Activated CD8-positive, alpha-beta T cell treated with anti-CD3 and anti-CD28 coated beads for 36 hours (primary cell): ENCODE data around the gene BMERB1. TPM values are rescaled to one million over a fixed set of nuclear protein-coding genes. Genes with fewer than 3 reads are reported as not detected.

ENCODE experiments used
- ATAC-seq: fragments of 200-7000 bp; cut with Tn5 transposase; one replicate; pipeline ENCODE4 v1.10.0; 2021; ENCODE audit warnings: mild to moderate bottlenecking, moderate library complexity
- CTCF ChIA-PET: fragments of 350-600 bp; sonication (Branson Sonifier 250); formaldehyde crosslinking; loops from one replicate; lab custom pipeline; 2021; ENCODE audit warnings: antibody characterized with exemption; lab: Charles Lee
- POLR2A ChIA-PET: fragments of 350-600 bp; sonication (Branson Sonifier 250); formaldehyde crosslinking; loops from one replicate; lab custom pipeline; 2021; ENCODE audit warnings: antibody characterized with exemption; lab: Charles Lee
- DNase-seq: peaks from one replicate; pipeline ENCODE4 v3.0.0-alpha.2; 2020
- H3K27ac Mint-ChIP-seq: one replicate; pipeline ENCODE4 v1.8.0; 2021; ENCODE audit warnings: mild to moderate bottlenecking, mixed read lengths
- H3K27me3 Mint-ChIP-seq: one replicate; pipeline ENCODE4 v1.8.0; 2021; ENCODE audit warnings: mixed read lengths
- H3K36me3 Mint-ChIP-seq: one replicate; pipeline ENCODE4 v1.8.0; 2021; ENCODE audit warnings: low read depth, mixed read lengths
- H3K4me1 Mint-ChIP-seq: one replicate; pipeline ENCODE4 v1.8.0; 2021; ENCODE audit warnings: low read depth, mixed read lengths
- H3K4me3 Mint-ChIP-seq: one replicate; pipeline ENCODE4 v1.8.0; 2021; ENCODE audit warnings: mild to moderate bottlenecking, moderate library complexity, mixed read lengths
- H3K9me3 Mint-ChIP-seq: one replicate; pipeline ENCODE4 v1.8.0; 2021; ENCODE audit warnings: mixed read lengths
- CTCF ChIP-seq: fragments of 200-600 bp; IDR thresholded peaks from one replicate; pipeline ENCODE4 v1.8.0; 2022; ENCODE audit warnings: antibody characterized with exemption, mild to moderate bottlenecking
- intact Hi-C: fragments of 100-400 bp; cut with micrococcal nuclease; formaldehyde crosslinking; loops from one replicate; pipeline ENCODE4 v1.10.0; 2022
- total RNA-seq, 2 experiments: library from RNA; stranded (reverse); gene quantifications; one replicate each; pipeline ENCODE4 v1.2.3, GENCODE V29; 2021

BMERB1 gene
- total RNA-seq, 2 experiments from 2014 or later: 14.0 to 14.1 TPM

- ChIA-PET POLR2A (interaction anchor here (0.6 to 1.5 kb wide), 4 partner anchors 11 to 121 kb away, joined by 3 to 6 read pairs (median 4); no protein-coding TSS in a partner anchor), CTCF (interaction anchor here (1.0 kb wide), 1 partner anchor 97 kb away, joined by 3 read pairs; no protein-coding TSS in a partner anchor)
- Mint-ChIP-seq H3K27me3 (no peaks in the 10 kb centered on the region), H3K9me3 (no peaks in the 10 kb centered on the region), H3K4me3 (no peak overlapping the region), H3K4me1 (peaks cover 6% of the 10 kb centered on the region), H3K36me3 (peaks cover 57% of the 10 kb centered on the region), H3K27ac (no peak overlapping the region)
- no peak for ATAC-seq
- no peak for TF ChIP-seq CTCF
- intact Hi-C loops: no loop called here
- no peak for DNase-seq
These were observed 173.5 kb downstream of the BMERB1 start for GRCh38 chr16:15607700-15608396.

- H3K27ac Mint-ChIP-seq: no peak overlapping the region
- H3K4me1 Mint-ChIP-seq: peaks cover 6% of the 10 kb centered on the region
- H3K36me3 Mint-ChIP-seq: peaks cover 57% of the 10 kb centered on the region
- DNase-seq (no peak), ATAC-seq (no peak)
- intact Hi-C loops: no loop called here
- H3K9me3 Mint-ChIP-seq: no peaks in the 10 kb centered on the region
- ChIA-PET CTCF (no interaction called here), POLR2A (interaction anchor here (0.6 to 0.9 kb wide), 3 partner anchors 28 to 96 kb away, joined by 3 to 5 read pairs (median 4); no protein-coding TSS in a partner anchor)
- H3K27me3 Mint-ChIP-seq: no peaks in the 10 kb centered on the region
- TF ChIP-seq CTCF: no peak
- no peak overlapping the region for H3K4me3 Mint-ChIP-seq
These were observed 174.3 kb downstream of the BMERB1 start for GRCh38 chr16:15608398-15609285.

- CTCF ChIA-PET: no interaction called here
These were observed 174.9 kb downstream of the BMERB1 start for GRCh38 chr16:15609286-15609649.

GRCh38 chr16:15610369-15610871 lies 176.0 kb downstream of the BMERB1 start:
- H3K4me3 Mint-ChIP-seq: no peak overlapping the region
- peaks cover 53% of the 10 kb centered on the region for H3K36me3 Mint-ChIP-seq
- no peaks in the 10 kb centered on the region for H3K9me3 Mint-ChIP-seq
- peak overlapping the region; percentile 0 for H3K27ac Mint-ChIP-seq
- no peaks in the 10 kb centered on the region for H3K27me3 Mint-ChIP-seq
- ATAC-seq: peak; percentile 47
- TF ChIP-seq CTCF: no peak
- peak; percentile 34 for DNase-seq
- peaks cover 6% of the 10 kb centered on the region for H3K4me1 Mint-ChIP-seq
- POLR2A ChIA-PET: interaction anchor here (0.6 kb wide), 1 partner anchor 14 kb away, joined by 3 read pairs; no protein-coding TSS in a partner anchor
- intact Hi-C loops: no loop called here
- CTCF ChIA-PET: no interaction called here

More at GRCh38 chr16:15609286-15609649, 174.9 kb downstream of the BMERB1 start:
- DNase-seq (no peak), ATAC-seq (no peak)
- H3K9me3 Mint-ChIP-seq: no peaks in the 10 kb centered on the region
- intact Hi-C loops: no loop called here
- peaks cover 6% of the 10 kb centered on the region for H3K4me1 Mint-ChIP-seq
- no peak overlapping the region for H3K27ac Mint-ChIP-seq
- TF ChIP-seq CTCF: no peak
- no peaks in the 10 kb centered on the region for H3K27me3 Mint-ChIP-seq
- H3K4me3 Mint-ChIP-seq: no peak overlapping the region
- POLR2A ChIA-PET: interaction anchor here (0.7 kb wide), 1 partner anchor 95 kb away, joined by 4 read pairs; no protein-coding TSS in a partner anchor
- H3K36me3 Mint-ChIP-seq: peaks cover 53% of the 10 kb centered on the region
